DLD1 (cell line): ENCODE results near the gene KRTAP20-4.

Experiments used
- in situ Hi-C: cut with HindIII; loops from 2 replicates; pipeline ENCODE4 v1.10.0; 2017; ENCODE audit warnings: low sequenced_read_pairs

Gene KRTAP20-4

GRCh38 chr21:30646904-30647414, 26.5 kb downstream of the KRTAP20-4 start:
- in situ Hi-C loops, result no loop called here

GRCh38 chr21:30652891-30653290, 32.5 kb downstream of the KRTAP20-4 start:
- in situ Hi-C loops, result no loop called here

- in situ Hi-C loops, result no loop called here
Measured at GRCh38 chr21:30668776-30669175, 48.3 kb downstream of the KRTAP20-4 start.
